Measurements from ENCODE around the gene DCLK1. TPM values are rescaled to one million over a fixed set of nuclear protein-coding genes. Genes with fewer than 3 reads are reported as not detected.

DCLK1 gene
- total and polyA plus RNA-seq, 12 donors, result 0.68 to 22.6 (median 2.3) TPM

- H3K27me3 ChIP-seq, result no peaks in the 10 kb centered on the region
- no peaks in the 10 kb centered on the region for H3K36me3 ChIP-seq (replicated peaks in 1 of 2)
- H3K4me1 ChIP-seq (replicated peaks in 1 of 2), result no peaks in the 10 kb centered on the region
- no peak for DNase-seq
- TF ChIP-seq POLR2A (IDR thresholded peaks at IDR 0.05) (no peak), CTCF (IDR thresholded peaks at IDR 0.05) (no peak)
- no peak overlapping the region for H3K27ac ChIP-seq
- H3K9me3 ChIP-seq (replicated peaks in 1 of 3), result no peaks in the 10 kb centered on the region
- intact Hi-C loops (cut with DNase I), result no loop called here
- 71 to 90% (median 83%) methylated on average over 1 of the region's 1 CpG for WGBS, 4 donors
- H3K4me3 ChIP-seq, result no peak overlapping the region
These were observed 80.1 kb downstream of the DCLK1 start for GRCh38 chr13:36051082-36051481.

- H3K4me3 ChIP-seq, result no peak overlapping the region
- 60 to 64% (median 62%) methylated on average over 3 of the region's 3 CpGs for WGBS, 4 donors
- H3K36me3 ChIP-seq (replicated peaks in 1 of 2), result no peaks in the 10 kb centered on the region
- no peak overlapping the region for H3K27ac ChIP-seq
- H3K4me1 ChIP-seq (replicated peaks in 1 of 2), result no peaks in the 10 kb centered on the region
- no peak for DNase-seq
- intact Hi-C loops (cut with DNase I), result no loop called here
- H3K27me3 ChIP-seq, result no peaks in the 10 kb centered on the region
- H3K9me3 ChIP-seq (replicated peaks in 1 of 3), result no peaks in the 10 kb centered on the region
- no peak for TF ChIP-seq CTCF (IDR thresholded peaks at IDR 0.05)
- TF ChIP-seq POLR2A (IDR thresholded peaks at IDR 0.05), result no peak
These were observed 84.5 kb downstream of the DCLK1 start for GRCh38 chr13:36046672-36047071.

GRCh38 chr13:36038785-36039555, 92.2 kb downstream of the DCLK1 start:
- no peak for DNase-seq
- Histone ChIP-seq H3K27ac (no peak overlapping the region), H3K4me1 (replicated peaks in 1 of 2) (no peaks in the 10 kb centered on the region), H3K27me3 (no peaks in the 10 kb centered on the region), H3K9me3 (replicated peaks in 1 of 3) (no peaks in the 10 kb centered on the region), H3K36me3 (replicated peaks in 1 of 2) (no peaks in the 10 kb centered on the region), H3K4me3 (no peak overlapping the region)
- 82 to 88% (median 86%) methylated on average over 4 of the region's 4 CpGs for WGBS, 4 donors
- TF ChIP-seq CTCF (IDR thresholded peaks at IDR 0.05) (no peak), POLR2A (IDR thresholded peaks at IDR 0.05) (no peak)
- intact Hi-C loops (cut with DNase I), result no loop called here

- no peaks in the 10 kb centered on the region for H3K27me3 ChIP-seq
- H3K9me3 ChIP-seq (replicated peaks in 1 of 3), result no peaks in the 10 kb centered on the region
- 73 to 81% (median 77%) methylated on average over 4 of the region's 4 CpGs for WGBS, 4 donors
- no peaks in the 10 kb centered on the region for H3K4me1 ChIP-seq (replicated peaks in 1 of 2)
- intact Hi-C loops (cut with DNase I), result no loop called here
- H3K27ac ChIP-seq, result no peak overlapping the region
- no peak for TF ChIP-seq CTCF (IDR thresholded peaks at IDR 0.05)
- no peak for TF ChIP-seq POLR2A (IDR thresholded peaks at IDR 0.05)
- H3K4me3 ChIP-seq, result no peak overlapping the region
- no peaks in the 10 kb centered on the region for H3K36me3 ChIP-seq (replicated peaks in 1 of 2)
- no peak for DNase-seq
These were observed 98.1 kb downstream of the DCLK1 start for GRCh38 chr13:36033035-36033434.

All from adrenal gland (tissue), 12 donors.